Activated naive CD8-positive, alpha-beta T cell treated with anti-CD3 and anti-CD28 coated beads, Interleukin-2, amount 50 U/mL, for 16 hours (primary cell): Measurements from ENCODE around the gene OTC.

Experiments used
- DNase-seq: peaks from one replicate; pipeline ENCODE4 v3.0.0-alpha.2; 2020; ENCODE audit warnings: low read depth, low spot score

Gene OTC

GRCh38 chrX:38468563-38469157, 116.3 kb downstream of the OTC start:
- no peak for DNase-seq
